Liver (tissue), 3 donors: ENCODE measurements around the gene LRRC74B.

Experiments
- ATF3 ChIP-seq: IDR thresholded peaks from 2 replicates; pipeline ENCODE4 v1.6.1; 2016; ENCODE audit warnings: antibody characterized with exemption
- CTCF ChIP-seq: fragments of 150-350 bp; IDR thresholded peaks from 2 replicates; pipeline ENCODE4 v1.5.1; 2017; ENCODE audit warnings: improper control_type of control experiment, low read depth, low read length; ENCODE audit not compliant: missing input control
- FOXA1 ChIP-seq: IDR thresholded peaks from 2 replicates; pipeline ENCODE4 v1.6.1; 2016; ENCODE audit warnings: antibody characterized with exemption
- GABPA ChIP-seq, 2 donors: IDR thresholded peaks in 1 of 2; conservative IDR thresholded peaks in 1 of 2; 2 replicates each; pipeline ENCODE4 v1.6.1; 2016; ENCODE audit warnings: antibody characterized with exemption in 2 of 2, mild to moderate bottlenecking in 1 of 2, moderate library complexity in 1 of 2
- MAX ChIP-seq: IDR thresholded peaks from 2 replicates; pipeline ENCODE4 v1.6.1; 2016; ENCODE audit warnings: antibody characterized with exemption
- RAD21 ChIP-seq, 2 donors: IDR thresholded peaks; 2 replicates each; pipeline ENCODE4 v1.6.1; 2016; ENCODE audit warnings: antibody characterized with exemption in 2 of 2, mild to moderate bottlenecking in 2 of 2
- REST ChIP-seq: IDR thresholded peaks from 2 replicates; pipeline ENCODE4 v1.6.1; 2016; ENCODE audit warnings: antibody characterized with exemption, mild to moderate bottlenecking
- SP1 ChIP-seq: IDR thresholded peaks from 2 replicates; pipeline ENCODE4 v1.6.1; 2018; ENCODE audit warnings: antibody characterized with exemption, mild to moderate bottlenecking
- TAF1 ChIP-seq: conservative IDR thresholded peaks from 2 replicates; pipeline ENCODE4 v1.6.1; 2016; ENCODE audit warnings: antibody characterized with exemption, mild to moderate bottlenecking
- YY1 ChIP-seq: IDR thresholded peaks from 2 replicates; pipeline ENCODE4 v1.6.1; 2016; ENCODE audit warnings: antibody characterized with exemption, mild to moderate bottlenecking
- TF ChIP-seq, protein P1 (sequence below): IDR thresholded peaks from 2 replicates; pipeline ENCODE4 v1.6.1; 2016; ENCODE audit warnings: antibody characterized with exemption
- donor health status: healthy.
- donor health status: healthy.

DNA sequence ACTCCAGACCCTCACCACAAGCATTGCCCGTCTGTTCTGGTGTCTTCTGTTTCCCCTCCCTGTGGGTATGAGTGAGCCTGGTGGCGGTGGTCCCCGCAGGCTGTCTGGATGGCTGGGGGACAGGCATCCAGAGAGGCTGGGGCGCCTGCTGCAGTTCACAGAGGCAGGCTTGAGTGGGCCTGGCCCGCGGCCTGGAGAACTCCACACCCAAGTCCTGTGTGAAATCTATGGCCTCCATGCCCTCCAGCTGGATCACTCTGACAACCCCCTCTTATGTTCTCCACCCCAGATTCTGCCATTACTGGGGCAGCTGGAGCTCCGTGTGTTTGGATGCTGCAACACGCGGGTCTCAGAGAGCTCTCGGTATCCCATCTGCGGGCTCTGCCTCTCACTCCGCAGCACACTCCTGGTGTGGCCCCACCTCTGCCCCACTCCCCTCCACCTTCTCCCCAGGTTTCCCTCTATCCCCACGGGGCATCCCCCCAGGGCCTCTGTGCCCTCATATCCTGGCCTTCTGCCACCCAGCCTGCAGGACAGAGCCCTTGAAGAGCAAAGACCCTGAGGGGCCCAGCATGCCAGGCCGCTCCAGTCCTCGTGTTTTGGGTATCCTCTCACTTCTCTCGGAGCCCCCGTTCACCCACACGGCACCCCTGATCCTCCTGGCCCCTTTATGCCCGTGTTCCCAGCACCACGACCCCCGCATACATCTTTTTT is 31.3 kb downstream of the LRRC74B start:
- TF ChIP-seq MAX (no peak), CTCF (no peak), GABPA (IDR thresholded peaks at IDR 0.05 in 1 of 2, conservative IDR thresholded peaks at IDR 0.05 in 1 of 2) (no peak), SP1 (no peak), RAD21 (IDR thresholded peaks at IDR 0.05) (no peak), FOXA1 (no peak), TAF1 (no peak), YY1 (no peak), REST (no peak), ATF3 (no peak)
- TF ChIP-seq, protein P1, sequence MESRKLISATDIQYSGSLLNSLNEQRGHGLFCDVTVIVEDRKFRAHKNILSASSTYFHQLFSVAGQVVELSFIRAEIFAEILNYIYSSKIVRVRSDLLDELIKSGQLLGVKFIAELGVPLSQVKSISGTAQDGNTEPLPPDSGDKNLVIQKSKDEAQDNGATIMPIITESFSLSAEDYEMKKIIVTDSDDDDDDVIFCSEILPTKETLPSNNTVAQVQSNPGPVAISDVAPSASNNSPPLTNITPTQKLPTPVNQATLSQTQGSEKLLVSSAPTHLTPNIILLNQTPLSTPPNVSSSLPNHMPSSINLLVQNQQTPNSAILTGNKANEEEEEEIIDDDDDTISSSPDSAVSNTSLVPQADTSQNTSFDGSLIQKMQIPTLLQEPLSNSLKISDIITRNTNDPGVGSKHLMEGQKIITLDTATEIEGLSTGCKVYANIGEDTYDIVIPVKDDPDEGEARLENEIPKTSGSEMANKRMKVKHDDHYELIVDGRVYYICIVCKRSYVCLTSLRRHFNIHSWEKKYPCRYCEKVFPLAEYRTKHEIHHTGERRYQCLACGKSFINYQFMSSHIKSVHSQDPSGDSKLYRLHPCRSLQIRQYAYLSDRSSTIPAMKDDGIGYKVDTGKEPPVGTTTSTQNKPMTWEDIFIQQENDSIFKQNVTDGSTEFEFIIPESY: no peak
